ENCODE data around the gene CHST11.

Gene CHST11

DNA sequence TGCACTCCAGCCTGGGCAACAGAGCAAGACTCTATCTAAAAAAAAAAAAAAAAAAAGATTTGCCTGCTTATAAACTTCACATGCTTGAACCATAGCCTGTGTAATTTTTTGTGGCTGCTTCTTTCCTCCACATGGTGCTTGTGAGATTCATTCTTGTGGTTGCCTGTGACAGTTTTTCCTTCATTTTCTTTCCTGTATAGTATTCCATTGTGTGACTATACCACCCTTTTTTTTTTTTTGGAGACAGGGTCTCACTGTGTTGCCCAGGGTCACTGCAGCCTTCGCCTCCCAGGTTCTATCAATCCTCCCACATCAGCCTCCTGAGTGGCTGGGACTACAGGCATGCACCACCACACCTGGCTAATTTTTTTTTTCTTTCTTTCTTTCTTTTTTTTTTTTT, 22.6 kb upstream of the CHST11 start:
- DNase-seq, result no peak

DNA sequence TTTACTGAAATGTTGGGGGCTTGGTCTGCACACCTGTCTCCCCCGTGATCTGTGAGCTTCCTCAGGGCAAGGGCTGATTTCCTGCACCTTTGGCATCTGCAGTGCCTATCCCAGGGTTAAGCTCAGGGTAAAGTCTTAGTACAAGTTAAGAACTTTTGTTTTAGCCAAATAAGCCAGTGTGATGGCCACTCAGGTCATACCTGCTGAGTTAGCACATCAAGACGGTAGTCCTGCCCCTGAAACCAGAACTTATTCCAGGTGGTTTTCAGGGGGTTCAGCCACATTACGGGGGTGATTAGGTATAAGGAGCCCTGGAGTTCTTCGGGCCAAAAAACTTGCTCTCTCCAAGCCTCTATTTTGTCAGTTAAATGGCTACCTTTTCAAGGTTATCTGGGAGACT, 21.6 kb upstream of the CHST11 start:
- no peak for DNase-seq

DNA sequence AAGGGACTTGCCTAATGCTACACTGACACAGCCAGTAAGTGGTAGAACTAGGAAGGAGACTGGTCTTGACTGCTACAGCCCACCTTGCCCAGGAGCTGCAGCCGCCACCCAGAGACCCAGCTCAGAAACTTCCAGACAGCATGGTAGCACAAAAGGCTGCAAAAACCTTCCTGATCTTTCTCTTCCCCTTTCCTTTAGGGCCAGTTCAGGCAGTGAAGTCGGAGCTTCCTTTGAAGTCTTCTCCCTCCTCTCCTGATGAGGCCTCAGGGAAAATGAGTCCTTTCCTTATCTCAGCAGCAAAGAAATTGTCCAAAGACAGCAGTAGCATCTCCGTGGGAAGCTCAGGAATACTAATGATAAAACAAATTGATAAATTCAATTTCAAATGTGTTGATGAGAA, 21.0 kb upstream of the CHST11 start:
- DNase-seq, result no peak

DNA sequence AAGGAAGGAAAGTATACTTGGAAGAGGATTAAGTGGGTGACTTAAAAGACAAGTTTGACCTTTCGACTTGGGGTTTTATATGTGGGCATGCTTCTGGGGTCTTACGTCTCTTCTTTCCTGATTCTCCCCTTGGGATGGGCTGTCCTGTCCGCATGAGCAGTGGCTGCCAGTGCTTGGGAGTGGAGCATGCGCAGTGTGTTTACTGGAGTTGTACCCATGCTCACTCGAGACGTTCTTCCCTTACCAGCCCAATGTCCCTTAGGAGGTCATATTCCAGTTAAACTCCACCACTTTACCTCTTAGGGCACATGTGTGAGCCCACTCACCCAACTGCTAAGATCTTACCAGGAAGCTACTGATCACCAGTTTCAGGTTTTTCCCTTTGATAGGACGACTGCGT, 20.0 kb upstream of the CHST11 start:
- DNase-seq, result no peak

DNA sequence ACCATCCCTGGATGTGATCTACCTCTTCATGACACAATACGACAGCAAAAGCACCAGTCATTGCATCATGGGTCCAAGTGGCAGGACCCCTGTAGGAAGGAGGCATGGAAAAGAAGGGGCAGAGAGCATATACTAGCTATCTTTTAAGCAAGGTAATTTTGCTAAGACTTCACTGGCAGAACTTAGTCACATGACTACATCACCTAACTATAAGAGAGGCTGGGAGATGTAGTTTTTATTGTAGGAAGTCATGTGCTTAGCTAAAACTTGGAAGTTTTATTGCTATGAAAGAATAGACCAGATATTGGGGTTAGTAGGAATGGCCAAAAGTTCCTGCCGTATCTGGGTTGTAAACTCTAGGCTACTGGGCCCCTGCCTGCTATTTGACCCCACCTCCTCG, 18.6 kb upstream of the CHST11 start:
- DNase-seq, result no peak

DNA sequence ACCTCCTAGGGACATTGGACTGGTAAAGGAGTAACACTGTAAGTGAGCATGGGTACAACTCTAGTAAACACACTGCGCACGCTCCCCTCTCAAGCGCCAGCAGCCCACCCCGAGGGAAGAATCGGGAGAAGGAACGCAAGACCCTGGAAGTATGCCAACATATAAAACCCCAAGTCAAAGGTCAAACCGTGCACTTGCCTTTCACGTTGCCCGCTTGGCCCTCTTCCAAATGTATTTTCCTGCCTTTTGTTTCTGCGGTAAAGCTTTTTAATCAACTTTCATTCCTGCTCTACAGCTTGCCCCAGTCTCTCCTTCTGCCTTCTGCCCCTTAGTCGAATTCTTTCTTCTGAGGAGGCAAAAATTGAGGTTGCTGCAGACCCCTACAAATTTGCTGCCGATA, 17.6 kb upstream of the CHST11 start:
- no peak for DNase-seq

DNA sequence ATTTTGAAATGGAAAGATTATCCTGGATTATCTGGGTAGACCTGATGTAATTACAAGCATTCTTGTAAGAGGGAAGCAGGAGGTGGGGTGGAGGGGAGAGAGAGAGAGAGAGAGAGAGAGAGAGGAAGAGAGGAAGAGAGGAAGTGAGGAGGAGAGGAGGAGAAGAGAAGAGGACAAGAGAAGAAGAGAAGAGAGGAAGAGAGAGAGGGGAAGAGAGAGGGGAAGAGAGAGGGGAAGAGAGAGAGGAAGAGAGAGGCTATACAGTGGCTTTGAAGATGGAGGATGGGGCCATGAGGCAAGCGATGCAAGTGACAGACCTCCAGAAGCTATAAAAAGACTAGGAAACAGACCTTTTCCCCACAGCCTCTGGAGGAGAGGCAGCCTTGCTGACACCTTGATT, 13.7 kb upstream of the CHST11 start:
- no peak for DNase-seq

DNA sequence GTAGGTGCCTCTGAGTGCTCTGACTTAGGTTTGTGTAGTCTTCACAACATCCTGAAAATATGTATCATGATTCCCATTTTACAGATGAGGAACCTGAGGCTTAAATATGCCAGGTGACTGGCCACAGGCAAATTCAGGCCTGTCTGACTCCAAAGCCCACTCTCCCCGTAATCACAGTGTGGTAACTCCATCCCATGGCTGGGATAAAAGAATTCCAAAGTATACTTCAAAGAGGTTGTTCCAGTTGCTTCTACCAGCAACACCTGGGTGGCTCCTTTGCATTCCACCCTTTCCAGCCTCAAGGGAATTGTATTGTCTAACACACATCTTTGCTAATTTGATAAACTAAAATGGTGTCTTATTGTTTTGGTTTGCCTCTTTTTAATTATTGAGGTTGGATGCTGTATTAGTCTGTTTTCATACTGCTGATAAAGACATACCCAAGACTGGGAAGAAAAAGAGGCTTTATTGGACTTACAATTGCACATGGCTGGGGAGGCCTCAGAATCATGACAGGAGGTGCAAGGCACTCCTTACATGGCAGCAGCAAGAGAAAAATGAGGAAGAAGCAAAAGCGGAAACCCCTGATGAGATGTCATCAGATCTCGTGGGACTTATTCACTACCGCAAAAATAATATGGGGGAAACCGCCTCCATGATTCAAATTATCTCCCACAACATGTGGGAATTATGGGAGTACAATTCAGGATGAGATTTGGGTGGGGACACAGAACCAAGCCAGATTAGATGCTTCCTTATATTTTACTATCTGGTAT, 9.9 kb upstream of the CHST11 start:
- DNase-seq, result no peak

DNA sequence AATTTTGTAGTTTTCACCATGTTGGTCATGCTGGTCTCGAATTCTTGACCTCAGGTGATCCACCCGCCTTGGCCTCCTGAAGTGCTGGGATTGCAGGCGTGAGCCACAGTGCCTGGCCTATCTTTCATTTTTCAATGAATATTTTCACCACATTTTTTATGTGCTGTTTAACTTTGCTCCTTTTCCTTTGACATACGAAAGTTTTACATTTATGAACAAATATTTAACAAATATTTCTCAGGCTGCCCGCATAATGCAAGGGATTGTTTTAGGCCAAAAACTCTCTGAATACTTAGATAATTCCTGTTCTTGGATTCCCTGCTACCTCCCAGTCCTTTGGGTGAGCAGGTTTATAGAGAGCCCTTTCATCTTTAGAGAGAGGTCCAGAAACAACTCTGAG, 8.7 kb upstream of the CHST11 start:
- DNase-seq, result no peak

DNA sequence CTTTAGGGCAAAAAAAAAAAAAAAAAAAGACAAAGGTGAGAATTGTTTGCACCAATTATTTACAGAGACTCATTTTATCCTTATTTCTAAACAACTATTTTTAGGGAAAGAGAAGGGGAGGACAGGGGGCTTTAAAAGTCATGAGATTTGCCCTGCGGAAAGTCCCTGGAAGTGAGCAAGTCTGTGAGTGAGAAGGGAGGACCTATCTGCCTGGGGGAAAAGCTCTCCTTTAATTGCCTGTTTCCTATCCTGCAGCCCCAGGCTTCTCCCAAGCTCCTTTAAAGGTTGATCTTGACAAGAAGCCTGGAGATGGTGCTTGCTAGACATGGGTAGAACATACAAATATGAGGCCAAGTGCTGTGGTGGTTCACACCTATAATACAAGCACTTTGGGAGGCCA, 8.3 kb upstream of the CHST11 start:
- no peak for DNase-seq

DNA sequence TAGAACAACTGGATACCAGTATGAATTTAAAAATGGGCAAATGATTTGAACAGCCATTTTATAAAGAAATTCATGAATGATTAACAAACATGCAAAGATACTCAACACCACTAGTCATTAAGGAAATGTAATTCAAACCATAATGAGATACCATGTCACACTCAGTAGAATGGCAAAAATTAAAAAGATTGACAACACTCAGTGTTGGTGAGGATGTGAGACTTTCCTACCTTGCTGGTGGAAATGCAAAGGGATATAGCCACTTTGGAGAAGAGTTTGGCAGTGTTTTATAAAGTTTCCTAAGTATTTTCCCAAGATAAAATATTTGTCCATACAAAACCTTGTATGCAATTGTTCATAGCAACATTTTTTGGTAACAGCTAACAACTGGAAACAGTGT, 6.0 kb upstream of the CHST11 start:
- DNase-seq, result no peak

DNA sequence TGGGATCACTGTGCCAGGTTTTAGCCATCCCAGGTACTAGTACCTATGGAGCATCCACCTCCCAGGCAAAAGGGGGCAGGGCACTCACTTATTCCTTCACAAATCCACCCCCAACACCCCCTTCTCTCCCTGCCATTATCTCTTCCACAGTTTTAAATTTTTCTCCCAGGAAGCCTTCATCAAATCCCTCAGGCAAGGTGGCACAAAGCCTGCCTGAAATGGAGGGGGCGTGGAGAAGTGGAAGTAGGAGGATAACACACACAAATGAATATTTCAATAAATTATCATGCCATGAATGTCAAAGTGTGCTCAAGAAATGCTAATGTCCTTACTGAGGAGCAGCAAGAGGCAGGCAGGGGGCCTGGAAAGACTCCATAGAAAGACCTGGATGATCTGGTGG, 4.7 kb upstream of the CHST11 start:
- no peak for DNase-seq

DNA sequence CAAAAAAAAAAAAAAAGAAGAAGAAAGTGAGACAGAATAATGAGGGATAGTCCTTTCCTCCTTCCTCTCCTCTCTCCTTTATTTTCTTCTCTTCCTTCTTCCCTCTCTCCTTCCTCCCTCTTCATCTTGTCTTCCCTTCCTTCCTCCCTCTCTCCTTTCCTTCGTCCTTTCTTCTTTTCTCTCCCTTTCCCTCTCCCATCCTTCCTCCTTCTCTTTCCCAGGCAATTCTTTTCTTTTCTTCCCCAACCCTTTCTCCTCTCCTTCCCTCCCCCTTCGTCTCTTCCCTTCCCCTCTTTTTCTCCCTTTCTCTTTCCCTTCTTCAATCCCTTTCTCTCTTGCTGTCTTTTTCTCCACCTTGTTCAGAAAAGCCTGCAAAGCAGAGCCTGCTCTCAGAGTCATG, 3.6 kb upstream of the CHST11 start:
- no peak for DNase-seq

DNA sequence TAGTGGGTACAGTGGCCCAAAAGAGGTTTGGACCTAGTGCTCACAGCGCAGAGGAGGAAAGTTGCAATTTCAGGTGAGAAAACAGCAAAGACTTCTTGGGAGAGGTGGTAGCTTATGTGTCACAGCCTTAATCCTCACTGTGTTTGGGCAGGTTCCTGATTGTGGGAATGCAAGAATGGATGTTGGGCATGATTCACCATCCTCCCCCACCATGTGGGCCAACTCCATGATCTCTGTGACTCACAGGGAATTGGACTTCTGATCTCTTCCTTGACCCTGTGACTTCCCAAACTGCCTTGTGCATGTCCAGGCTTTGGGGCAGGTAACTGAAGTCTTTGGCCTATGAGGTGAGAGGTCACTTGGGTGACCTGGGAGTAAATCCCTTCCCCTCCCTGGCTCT, 1.8 kb upstream of the CHST11 start:
- DNase-seq, result no peak

DNA sequence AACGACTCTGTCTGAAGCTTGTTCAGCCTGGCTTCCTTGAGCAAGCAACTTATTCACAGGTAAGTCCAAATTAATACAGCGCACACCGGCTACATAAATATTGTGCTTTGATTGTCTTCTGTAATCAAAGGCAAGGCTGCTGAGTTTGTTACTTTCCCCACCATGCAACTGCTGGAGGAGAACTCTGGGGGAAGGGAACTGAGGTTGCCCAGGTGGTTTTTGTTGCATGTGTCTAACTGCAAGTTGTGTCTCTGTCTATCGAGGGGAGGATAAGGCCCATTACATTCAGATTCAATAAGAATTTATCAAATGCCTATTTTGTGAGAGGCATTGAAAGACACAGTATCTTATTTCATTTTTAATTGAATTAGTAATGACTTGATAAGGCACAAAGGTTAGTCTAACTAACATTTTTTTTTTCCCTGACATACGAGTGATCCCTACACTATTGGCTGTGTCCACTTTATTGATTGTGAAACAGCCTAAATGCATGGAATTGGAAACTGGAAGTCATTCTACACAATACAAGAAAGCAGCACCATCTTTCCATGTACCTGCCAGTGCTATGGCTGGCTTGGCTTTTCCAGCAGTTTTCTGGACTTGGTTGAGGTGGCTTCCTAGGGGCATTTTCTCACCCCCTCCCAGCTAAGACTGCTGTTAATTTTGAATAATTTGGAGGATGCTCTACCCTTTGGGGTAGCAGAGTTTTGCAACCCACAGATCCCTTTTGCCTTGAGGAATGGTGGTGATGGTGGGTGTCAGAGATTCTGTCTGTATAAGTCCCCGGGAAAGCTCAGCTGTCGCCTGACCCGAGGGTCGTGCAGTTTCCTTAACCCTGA, 951 bp upstream of the CHST11 start:
- DNase-seq, result no peak

DNA sequence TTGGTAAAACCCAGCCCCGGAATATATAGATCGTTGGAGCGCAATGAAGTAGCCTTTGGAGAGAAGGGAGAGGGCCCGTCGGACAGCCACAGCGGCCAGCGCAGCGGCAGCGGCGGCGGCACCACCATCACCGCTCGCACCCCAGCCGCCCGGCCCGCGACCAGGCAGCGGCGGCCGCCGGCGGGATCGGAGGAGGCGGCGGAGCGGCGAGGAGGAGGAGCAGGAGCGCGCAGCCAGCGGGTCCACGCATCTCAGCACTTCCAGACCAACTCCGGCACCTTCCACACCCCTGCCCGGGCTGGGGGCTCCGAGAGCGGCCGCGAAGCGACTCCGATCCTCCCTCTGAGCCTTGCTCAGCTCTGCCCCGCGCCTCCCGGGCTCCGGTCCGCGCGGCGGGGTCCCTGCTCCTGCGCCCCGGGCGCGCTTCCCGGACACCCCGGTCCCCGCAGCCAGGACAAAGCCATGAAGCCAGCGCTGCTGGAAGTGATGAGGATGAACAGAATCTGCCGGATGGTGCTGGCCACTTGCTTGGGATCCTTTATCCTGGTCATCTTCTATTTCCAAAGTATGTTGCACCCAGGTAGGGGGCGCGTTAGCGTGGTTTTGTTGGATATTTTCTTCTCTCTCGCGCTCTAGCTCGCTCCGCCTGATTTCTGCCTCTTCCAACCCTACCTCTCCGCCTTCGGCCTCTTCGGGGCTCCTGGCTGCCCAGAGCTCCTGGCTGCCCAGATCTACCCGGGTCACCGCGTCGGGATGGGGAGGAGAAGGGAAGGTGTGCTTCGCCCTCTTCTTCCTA, 400 bp downstream of the CHST11 start:
- peak; percentile 79 for DNase-seq

DNA sequence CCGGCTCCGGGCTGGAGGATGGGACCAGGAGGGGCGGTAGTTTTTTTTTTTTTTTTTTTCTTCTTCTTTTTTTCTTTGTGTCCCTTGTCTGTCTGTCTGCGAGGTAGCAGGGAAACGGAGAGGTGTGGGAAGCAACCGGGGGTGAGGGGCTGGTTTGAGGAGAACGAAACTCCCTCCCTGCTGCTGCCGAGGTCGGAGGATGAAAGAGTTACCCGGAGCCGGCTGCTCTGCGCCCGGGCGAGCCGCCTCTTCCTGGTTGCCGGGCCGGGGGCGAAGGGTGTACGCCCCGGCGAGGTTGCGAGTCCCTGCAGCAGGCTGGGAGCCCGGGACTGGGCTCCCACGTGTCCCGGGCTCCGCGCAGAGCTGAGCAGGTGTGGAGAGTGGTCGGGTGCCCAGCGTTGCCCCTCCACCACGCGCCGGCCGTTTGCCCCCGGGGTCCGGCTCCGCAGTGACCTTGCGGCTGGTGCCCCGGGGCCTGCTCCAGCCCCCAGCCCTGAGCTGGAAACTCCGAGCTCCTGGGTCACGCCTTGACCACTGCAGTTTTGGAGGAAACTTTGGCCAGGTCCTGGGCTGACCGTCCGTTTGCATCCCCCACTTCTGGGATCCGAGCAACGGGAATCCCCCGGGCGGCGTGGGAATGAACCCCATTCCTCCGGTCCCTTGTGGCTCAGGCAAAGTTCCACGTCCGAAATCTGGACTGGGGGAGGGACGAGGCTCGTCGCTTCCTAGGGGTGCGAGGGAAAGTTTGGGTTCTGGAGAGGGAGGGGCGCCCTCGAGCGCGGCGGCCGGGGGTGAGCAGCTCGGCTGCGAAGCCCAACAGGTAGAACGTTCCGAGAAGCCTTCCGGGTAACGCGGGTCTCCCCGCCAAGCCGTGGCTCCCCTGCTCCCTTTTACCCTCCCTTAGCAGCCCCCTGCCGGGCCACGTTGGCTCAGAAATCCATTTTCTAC, 1.3 kb downstream of the CHST11 start:
- peak; percentile 26 for DNase-seq

DNA sequence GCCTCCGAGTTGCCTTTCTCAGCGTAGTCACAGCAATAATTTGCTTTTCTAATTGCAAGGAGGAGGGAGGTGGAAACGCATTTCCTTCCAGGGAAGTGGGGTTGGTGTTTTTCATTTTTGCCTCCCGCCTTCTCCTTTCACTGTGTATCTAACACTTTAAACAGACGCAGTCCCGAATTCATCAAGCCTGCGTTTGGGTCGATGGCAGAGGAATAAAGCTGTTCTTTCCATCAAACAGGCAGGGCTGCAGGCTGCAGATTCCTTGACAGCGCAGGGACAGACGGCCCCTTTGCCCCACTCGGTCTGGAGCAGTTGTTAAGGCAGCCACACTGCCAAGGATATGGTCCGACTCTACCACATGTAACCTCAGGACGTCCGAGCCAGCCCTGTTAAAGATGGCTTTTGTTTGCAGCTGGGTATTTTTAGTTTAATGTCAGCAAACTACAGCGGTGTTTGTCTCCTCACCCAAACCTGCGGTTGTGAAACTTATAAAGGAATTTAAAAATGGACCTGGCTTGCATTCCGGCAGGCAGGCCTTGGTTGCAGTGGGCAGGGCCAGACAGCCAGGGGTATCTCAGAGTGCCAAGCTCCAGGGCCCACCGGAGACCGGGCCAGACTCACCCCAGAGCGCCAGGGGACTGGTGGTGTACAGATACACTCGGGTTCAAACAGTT, 2.1 kb downstream of the CHST11 start:
- DNase-seq, result no peak

DNA sequence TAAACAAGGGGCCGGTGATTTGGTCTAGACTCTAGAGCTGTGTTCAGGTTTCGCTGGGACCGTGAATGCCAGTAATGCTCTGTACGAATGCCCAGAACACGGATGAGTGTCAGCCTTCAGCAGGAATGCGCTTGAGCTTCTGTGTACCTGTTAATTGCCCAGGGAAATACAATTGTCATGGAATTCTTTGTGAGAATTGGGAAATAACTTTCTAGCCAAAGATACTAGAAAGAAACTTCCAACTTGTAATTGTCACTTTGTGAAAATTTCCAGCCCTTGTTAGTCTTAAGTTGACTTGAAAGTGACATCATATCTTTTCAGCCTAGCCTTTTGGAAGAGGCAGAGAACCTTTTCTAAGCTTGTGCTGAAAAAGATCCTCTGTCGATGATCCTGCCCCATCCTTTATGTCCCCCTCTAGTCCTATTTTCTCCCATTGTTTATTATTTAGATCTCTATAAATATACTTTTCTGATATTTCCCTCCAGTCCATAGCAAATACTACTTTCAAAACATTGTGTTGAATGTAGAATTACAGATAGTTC, 2.7 kb downstream of the CHST11 start:
- no peak for DNase-seq

DNA sequence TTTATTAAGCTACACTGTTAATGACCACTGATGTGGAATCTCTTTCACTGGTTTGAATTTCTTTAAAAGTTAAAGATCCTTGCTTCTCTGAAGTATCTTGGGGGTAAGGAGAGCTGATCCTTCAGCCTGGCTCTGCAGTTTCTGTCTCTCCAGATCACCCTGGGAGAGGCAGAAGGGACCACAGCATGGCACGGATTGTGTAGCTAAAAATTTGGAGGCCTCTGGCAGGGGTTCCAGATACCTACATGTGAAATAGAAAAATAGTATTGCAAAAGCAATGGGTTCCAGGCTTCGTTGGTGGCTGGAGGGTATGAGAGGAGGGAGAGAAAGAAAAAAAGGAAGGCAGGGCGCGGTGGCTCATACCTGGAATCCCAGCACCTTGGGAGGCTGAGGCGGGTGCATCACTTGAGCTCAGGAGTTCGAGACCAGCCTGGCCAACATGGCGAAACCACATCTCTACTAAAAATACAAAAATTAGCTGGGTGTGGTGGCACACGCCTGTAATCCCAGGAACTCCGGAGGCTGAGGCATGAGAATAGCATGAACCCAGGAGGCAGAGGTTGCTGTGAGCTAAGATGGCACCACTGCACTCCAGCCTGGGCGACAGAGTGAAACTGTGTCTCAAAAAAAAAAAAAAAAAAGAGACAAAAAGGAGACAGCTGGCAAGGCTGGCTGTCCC, 3.4 kb downstream of the CHST11 start:
- no peak for DNase-seq
